Endometrial microvascular endothelial cells (primary cell): Measurements from ENCODE around the gene CXCR4. TPM values are rescaled to one million over a fixed set of nuclear protein-coding genes. Genes with fewer than 3 reads are reported as not detected.

ENCODE experiments used
- in situ Hi-C: cut with HindIII; loops from 2 replicates; pipeline ENCODE4 v1.10.0; 2017; ENCODE audit warnings: low sequenced_read_pairs, low pct_unique_long_range_greater_than_20kb; ENCODE audit errors: inconsistent ontology term
- total RNA-seq: library from RNA; depleted of rRNA; stranded (reverse); fragments of >200 nt; gene quantifications from one replicate; pipeline ENCODE4 v1.2.3, GENCODE V29; 2015; ENCODE audit errors: inconsistent ontology term

The CXCR4 gene
- total RNA-seq, 1 donor from 2014 or later = not detected

- in situ Hi-C loops = no loop called here
These were observed 15.2 kb upstream of the CXCR4 start for GRCh38 chr2:136133176-136133575.

DNA sequence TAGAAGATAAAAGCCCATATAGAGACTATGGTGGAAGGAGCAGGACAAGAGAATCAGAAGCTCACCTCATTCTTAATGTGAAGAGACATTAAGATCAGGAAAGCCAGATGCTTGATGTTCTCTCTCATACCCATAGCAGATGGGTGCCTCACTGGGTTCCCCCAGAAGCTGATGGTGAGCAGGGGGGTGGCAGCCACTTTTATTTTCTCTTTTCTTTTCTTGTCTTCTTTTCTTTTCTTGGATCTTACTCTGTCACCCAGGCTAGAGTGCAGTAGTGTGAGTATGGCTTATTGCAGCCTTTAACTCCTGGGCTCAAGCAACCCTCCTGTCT is 14.8 kb upstream of the CXCR4 start:
- in situ Hi-C loops = no loop called here

DNA sequence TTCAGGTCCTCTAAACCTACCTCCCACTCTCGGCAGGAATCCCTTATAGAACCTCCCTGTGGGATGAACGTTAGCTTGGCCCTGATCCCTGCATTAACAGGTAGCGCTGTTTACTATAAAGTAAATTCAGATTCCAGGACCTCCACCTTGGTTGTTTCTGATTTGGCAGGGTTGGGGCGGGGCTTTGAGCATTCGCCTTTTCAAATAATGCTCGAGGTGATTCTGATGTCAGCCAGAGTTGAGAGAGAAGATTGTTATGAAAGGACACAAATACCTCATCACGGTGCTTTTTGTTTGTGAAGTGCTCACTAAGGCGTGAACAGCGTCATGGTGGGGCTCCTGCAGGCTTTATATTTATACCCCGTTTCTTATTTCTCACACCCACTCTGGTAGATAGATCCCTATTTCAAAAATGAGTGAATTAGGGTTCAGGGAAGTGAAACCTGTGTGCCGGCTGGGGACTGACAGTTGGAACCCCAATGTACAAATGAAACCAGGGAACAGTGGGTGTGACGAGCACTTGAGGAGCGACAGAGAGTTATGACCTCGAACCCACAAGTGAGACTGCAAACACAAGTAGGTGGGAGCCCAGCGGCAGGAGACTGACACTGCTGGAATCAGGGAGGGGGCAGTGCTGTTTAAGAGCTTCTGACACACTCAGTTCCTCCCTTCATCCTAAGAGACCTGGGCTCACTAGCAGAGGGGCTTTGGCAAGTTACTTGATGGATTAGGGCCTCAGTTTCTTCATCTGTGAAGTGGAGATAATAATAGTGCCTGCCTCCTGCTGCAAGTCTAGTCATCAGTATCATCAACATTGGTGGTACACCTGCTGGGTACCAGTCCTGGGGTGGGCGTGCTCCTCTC is 14.2 kb upstream of the CXCR4 start:
- in situ Hi-C loops = no loop called here

GRCh38 chr2:136131484-136131960 is 13.6 kb upstream of the CXCR4 start:
- in situ Hi-C loops = no loop called here

DNA sequence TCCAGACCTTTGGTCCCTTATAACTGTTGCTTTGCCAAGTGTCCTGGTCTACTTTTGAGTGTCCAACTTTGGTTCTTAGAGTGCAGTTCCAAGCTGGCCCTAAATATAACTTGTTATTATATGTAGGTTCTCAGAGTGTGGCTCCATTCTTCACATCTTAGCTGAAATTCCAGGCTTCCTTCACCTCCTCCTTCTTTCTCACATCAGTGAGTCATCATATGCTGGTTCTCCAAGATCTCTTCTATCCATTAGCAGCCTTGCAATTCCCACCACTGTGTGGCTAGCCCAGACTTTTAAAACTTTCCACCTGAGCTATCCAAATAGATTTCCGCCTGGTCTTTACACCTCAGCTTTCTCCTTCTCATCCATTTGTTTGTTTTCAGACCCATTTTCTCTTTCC is 12.6 kb upstream of the CXCR4 start:
- in situ Hi-C loops = no loop called here

DNA sequence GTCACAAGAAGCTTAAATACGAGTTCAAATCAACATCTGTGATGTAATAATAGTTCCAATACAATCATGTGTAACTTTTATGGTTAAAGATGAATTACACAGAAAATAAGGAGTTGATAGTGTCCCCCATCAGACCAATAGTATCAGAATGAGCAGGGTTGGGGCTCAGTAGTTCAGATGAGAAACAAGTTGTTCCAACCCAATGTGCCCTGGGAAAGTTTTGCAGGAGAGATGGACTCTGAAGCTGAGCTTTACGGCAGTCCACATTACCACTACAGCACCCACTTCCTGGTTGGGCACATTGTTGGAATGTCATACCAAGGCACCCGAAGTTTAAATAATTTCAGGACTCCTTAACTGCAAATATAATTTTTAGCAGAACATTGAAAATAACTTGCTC is 12.1 kb upstream of the CXCR4 start:
- in situ Hi-C loops = no loop called here

DNA sequence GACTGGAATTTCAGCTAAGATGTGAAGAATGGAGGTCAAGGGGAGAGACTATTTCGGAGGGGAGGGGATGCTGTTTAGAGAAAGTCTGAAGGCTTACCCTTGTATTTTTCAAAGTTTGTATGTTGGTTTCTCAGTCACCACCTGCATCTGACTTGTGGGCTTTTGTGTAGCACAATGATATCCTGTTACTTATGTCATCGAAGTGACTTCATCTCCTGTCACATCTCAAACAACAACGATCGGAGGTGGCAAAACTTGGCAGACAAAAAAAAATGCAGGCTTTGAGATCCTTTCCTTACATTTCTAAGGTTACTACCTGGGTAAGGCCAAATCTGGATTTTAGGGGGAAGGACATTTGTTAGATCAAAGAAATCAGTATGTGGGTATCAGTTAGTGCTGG is 11.7 kb upstream of the CXCR4 start:
- in situ Hi-C loops = no loop called here

GRCh38 chr2:136128905-136129304 is 11.0 kb upstream of the CXCR4 start:
- in situ Hi-C loops = no loop called here

DNA sequence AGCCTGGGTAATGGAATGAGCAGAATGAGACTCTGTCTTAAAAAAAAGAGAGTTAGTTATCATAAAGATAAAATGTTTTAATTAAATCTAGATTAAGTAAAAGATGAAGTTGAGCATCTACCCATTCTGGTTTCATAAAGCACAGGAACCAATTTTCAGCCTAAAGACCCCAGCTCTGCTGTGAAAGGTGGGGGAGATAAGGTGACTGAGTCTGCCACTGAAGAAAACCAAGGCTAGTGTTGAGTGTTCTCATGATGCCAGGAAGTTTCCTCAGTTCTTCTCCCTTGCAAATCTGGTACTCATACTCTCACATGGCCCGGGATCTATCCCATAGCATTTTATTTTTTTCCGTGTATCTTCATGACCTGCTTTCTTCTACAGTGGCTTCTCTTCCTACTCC is 10.4 kb upstream of the CXCR4 start:
- in situ Hi-C loops = no loop called here

DNA sequence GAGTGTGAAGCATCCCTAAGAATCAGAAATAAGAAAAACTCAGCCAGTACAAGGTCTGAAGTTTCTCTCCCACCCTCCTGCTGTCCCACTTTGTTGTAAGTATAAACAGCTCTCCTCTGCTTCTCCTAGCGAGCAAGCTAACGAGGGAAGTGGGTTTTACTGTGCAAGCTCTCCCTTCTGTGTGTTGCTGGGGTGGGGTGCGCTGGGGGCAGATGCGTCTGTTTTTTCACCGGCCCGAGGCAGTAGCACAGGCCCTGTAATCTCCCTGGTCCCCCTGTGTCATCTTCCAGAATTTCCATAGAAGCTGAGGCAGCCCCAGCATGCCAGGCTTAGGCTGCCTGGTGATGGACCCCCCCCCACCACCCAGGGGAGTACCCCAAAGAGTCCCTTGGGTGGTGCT is 9.4 kb upstream of the CXCR4 start:
- in situ Hi-C loops = no loop called here

GRCh38 chr2:136126421-136126926 is 8.5 kb upstream of the CXCR4 start:
- in situ Hi-C loops = no loop called here

- in situ Hi-C loops = no loop called here
These were observed 8.1 kb upstream of the CXCR4 start for GRCh38 chr2:136126021-136126420.

DNA sequence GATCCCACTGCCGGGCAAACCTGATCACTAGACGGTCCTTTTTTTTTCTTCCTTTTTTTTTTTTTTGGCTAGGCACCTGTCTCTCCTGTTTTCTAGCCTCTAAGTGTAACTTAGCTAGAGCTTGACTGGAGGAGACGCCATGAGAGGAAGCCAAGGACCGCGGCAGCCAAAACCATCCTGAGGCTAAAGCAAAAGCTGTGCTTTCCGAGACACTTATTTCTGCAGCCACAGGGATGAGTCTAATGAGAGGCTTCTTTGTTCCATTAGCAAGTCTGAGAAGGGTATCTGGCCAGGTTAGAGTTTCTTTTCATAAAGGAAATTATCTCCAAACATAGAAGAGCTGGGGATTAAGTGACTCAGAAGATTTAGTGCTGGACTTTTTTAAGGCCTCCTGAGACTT is 7.3 kb upstream of the CXCR4 start:
- in situ Hi-C loops = no loop called here

DNA sequence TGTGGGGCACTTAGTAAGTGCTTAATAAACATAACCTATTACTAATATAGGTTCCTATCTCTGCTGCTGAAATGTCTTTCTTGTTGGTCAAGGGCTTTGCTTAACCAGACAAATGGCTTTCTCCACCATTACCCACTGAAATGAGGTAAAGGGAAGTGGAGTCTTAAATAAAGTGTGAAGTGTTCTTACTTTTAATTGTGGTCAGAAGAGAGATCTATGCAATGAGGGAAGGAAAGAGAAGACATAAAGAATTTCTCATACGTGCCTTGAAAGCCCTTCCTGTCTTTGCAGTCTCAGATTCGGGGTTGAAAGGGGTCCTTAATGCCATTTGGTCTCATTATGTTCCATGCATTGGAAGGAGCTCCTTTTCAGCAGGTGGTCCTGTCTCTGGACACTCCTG is 6.9 kb upstream of the CXCR4 start:
- in situ Hi-C loops = no loop called here

DNA sequence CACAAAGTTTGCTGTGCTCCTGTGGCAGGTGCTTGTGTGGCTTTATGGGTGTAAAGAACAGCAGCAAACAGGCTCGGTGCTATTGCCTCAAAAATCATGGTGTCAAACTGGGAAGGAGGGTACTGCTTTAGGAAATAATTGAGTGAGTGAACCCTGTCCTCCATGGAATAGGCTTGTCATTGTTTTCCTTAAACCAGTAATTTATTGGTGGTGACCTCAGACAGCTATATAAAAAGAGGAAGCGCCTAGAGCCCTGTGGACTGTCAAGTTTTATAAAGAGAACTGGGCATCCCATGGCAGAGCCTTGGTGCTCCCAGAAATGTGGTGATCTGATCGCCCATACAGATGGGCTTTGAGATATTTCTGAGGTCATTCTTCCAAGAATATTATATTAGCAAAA is 4.7 kb upstream of the CXCR4 start:
- in situ Hi-C loops = no loop called here

GRCh38 chr2:136121204-136121910 is 3.4 kb upstream of the CXCR4 start:
- in situ Hi-C loops = no loop called here

DNA sequence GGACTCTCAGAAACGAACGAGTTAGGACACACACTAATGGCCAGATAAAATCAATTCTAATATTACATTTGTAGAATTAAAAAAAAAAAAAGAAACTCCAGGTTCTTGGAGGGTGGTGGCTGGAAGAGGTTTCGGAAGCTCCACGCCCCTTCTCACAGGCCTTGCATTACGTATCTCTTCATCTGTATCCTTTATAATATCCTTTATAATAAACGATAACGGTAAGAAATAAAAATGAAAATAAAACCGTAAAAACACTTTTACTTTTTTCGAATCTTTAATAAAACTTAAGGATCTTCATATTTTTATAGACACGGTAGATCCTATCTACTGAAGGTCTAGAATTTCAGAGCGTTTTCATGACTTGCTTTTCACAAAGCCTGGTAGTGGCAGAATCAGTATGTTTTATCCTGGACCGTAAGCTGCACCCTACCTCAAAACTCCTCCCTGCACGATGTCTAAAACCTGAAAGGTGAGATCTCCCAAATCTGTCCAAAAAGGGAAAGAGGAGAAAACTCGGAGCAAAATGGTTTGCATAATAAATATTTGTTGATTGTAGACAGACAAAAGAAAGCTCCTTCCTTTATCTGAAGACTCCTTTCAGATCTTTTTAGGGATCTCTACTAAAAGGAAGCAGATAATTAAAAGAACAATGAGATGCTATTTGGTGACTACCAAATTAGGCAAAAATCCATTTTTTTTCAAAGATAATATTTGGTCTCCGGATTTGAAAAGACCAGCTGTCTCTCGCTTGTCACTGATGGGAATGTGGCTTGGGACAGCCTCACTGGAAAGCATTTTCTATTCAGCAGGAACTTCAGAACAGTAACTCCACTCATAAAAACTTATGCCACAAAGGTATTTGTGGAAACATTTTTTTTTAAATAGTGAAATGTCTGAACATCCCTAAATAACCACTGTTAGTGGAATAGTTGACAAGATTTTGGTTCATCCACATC is 2.0 kb upstream of the CXCR4 start:
- in situ Hi-C loops = no loop called here

GRCh38 chr2:136118819-136119716 is 1.1 kb upstream of the CXCR4 start:
- in situ Hi-C loops = no loop called here
